H1 (cell line): ENCODE measurements around the gene FCN3. TPM values are rescaled to one million over a fixed set of nuclear protein-coding genes. Genes with fewer than 3 reads are reported as not detected.

Experiments
- CTCF ChIA-PET: fragments of 300-600 bp; sonication (Branson Sonifier 250); formaldehyde crosslinking; loops from one replicate; lab custom pipeline; 2021; ENCODE audit not compliant: partially characterized antibody; lab: Charles Lee
- POLR2A ChIA-PET: fragments of 300-600 bp; sonication (Branson Sonifier 250); formaldehyde crosslinking; loops from one replicate; lab custom pipeline; 2021; ENCODE audit warnings: inconsistent platforms; ENCODE audit not compliant: partially characterized antibody; lab: Charles Lee
- DNase-seq, 2 experiments: peaks; one replicate each; pipeline versions ENCODE4 v3.0.0 to v3.0.0-alpha.2; 2010 to 2022; ENCODE audit warnings: low spot score in 2 of 2, low read depth in 1 of 2, mixed read lengths in 1 of 2
- FAIRE-seq: peaks from 2 replicates; lab custom pipeline; 2011; peaks lifted over from hg19 to GRCh38; lab: Jason Lieb, UNC
- H2AFZ ChIP-seq: 2 replicates; pipeline ENCODE4 v1.8.1; 2012; ENCODE audit warnings: low read length, inconsistent platforms
- H2AK5ac ChIP-seq: 2 replicates; pipeline ENCODE4 v1.6.1; 2013; ENCODE audit warnings: low read depth, low read length
- H2BK120ac ChIP-seq: replicated peaks from 2 replicates; pipeline ENCODE3; 2013; ENCODE audit warnings: low read depth, low read length, inconsistent platforms
- H2BK12ac ChIP-seq: 2 replicates; pipeline ENCODE4 v1.6.1; 2013; ENCODE audit warnings: low read depth, low read length
- H2BK15ac ChIP-seq: 2 replicates; pipeline ENCODE4 v1.6.1; 2013; ENCODE audit warnings: low read length
- H2BK20ac ChIP-seq: 2 replicates; pipeline ENCODE4 v1.6.1; 2013; ENCODE audit warnings: low read length
- H2BK5ac ChIP-seq: 2 replicates; pipeline ENCODE4 v1.6.1; 2013; ENCODE audit warnings: low read depth, low read length
- H3K14ac ChIP-seq: 2 replicates; pipeline ENCODE4 v1.6.1; 2013; ENCODE audit warnings: inconsistent platforms; ENCODE audit not compliant: insufficient read length
- H3K18ac ChIP-seq: 2 replicates; pipeline ENCODE4 v1.6.1; 2013; ENCODE audit warnings: low read length; ENCODE audit errors: extremely low read depth
- H3K23ac ChIP-seq: 2 replicates; pipeline ENCODE4 v1.6.1; 2013; ENCODE audit warnings: inconsistent platforms; ENCODE audit not compliant: insufficient read length
- H3K23me2 ChIP-seq: 2 replicates; pipeline ENCODE4 v1.6.1; 2013; ENCODE audit warnings: low read depth, low read length
- H3K27ac ChIP-seq: 2 replicates; pipeline ENCODE4 v1.6.1; 2011; ENCODE audit warnings: low read depth, low read length, inconsistent platforms
- H3K27me3 ChIP-seq, 4 experiments: replicated peaks in 1 of 4; 1 replicate in 1 of 4; 2 replicates in 3 of 4; pipeline versions ENCODE4 v1.6.1 to v1.8.1; 2011 to 2013; ENCODE audit warnings: low read length in 3 of 4, mild to moderate bottlenecking in 3 of 4, inconsistent platforms in 2 of 4, mixed read lengths in 2 of 4, moderate library complexity in 1 of 4; ENCODE audit not compliant: control insufficient read depth in 3 of 4, insufficient read depth in 3 of 4; ENCODE audit errors: extremely low read depth in 1 of 4
- H3K36me3 ChIP-seq, 4 experiments: 2 replicates each; pipeline versions ENCODE4 v1.6.1 to v1.8.1; 2011 to 2013; ENCODE audit warnings: mild to moderate bottlenecking in 4 of 4, low read length in 3 of 4, moderate library complexity in 2 of 4, control low read depth in 1 of 4, inconsistent platforms in 1 of 4; ENCODE audit not compliant: insufficient read depth in 4 of 4, control insufficient read depth in 2 of 4
- H3K4ac ChIP-seq: replicated peaks from 2 replicates; pipeline ENCODE3; 2013; ENCODE audit warnings: low read length, low read depth, mixed read lengths, inconsistent platforms; ENCODE audit not compliant: insufficient read length
- H3K4me1 ChIP-seq, 4 experiments: replicated peaks in 1 of 4; 1 replicate in 1 of 4; 2 replicates in 3 of 4; pipeline versions ENCODE4 v1.6.1 to v1.8.1; 2011 to 2013; ENCODE audit warnings: low read length in 3 of 4, inconsistent platforms in 2 of 4, mixed read lengths in 1 of 4; ENCODE audit not compliant: insufficient read depth in 4 of 4, control insufficient read depth in 3 of 4
- H3K4me2 ChIP-seq, 2 experiments: 2 replicates each; pipeline versions ENCODE4 v1.6.1 to v1.8.1; 2011 to 2013; ENCODE audit warnings: low read depth in 2 of 2, low read length in 2 of 2, control low read depth in 1 of 2, inconsistent platforms in 1 of 2, mild to moderate bottlenecking in 1 of 2; ENCODE audit not compliant: insufficient read depth in 1 of 2
- H3K4me3 ChIP-seq, 4 experiments: fragments of 200-600, 300-600 bp in 1 of 4; sonication (generic), shearing (Covaris generic), sonication (Bioruptor Twin) in 1 of 4; 2 replicates each; pipeline versions ENCODE4 v1.5.1 to v1.8.1; 2011 to 2016; ENCODE audit warnings: low read length in 4 of 4, low read depth in 3 of 4, control low read depth in 2 of 4, inconsistent platforms in 2 of 4, mild to moderate bottlenecking in 2 of 4, mixed read lengths in 1 of 4, moderate library complexity in 1 of 4; ENCODE audit not compliant: insufficient read depth in 2 of 4; ENCODE audit errors: extremely low read depth in 1 of 4
- H3K56ac ChIP-seq: replicated peaks from 2 replicates; pipeline ENCODE3; 2013; ENCODE audit warnings: low read depth, mild to moderate bottlenecking, mixed read lengths, low read length, inconsistent platforms; ENCODE audit not compliant: insufficient read length
- H3K79me1 ChIP-seq: 2 replicates; pipeline ENCODE4 v1.6.1; 2013; ENCODE audit warnings: low read depth, low read length, control low read depth
- H3K79me2 ChIP-seq, 2 experiments: 2 replicates each; pipeline versions ENCODE4 v1.6.1 to v1.8.1; 2012 to 2013; ENCODE audit warnings: low read length in 2 of 2, mild to moderate bottlenecking in 2 of 2, inconsistent platforms in 1 of 2; ENCODE audit not compliant: insufficient read depth in 2 of 2, control insufficient read depth in 1 of 2
- H3K9ac ChIP-seq, 4 experiments: replicated peaks in 1 of 4; 1 replicate in 1 of 4; 2 replicates in 3 of 4; pipeline versions ENCODE4 v1.6.1 to v1.8.1; 2011 to 2013; ENCODE audit warnings: low read depth in 3 of 4, low read length in 3 of 4, control low read depth in 2 of 4, mild to moderate bottlenecking in 2 of 4, moderate library complexity in 2 of 4, inconsistent platforms in 1 of 4; ENCODE audit errors: extremely low read depth in 1 of 4
- H3K9me3 ChIP-seq, 2 experiments: 2 replicates each; pipeline versions ENCODE4 v1.6.1 to v1.8.1; 2012 to 2013; ENCODE audit warnings: mild to moderate bottlenecking in 2 of 2, moderate library complexity in 2 of 2, control low read depth in 1 of 2, inconsistent platforms in 1 of 2, low read depth in 1 of 2, low read length in 1 of 2, mixed read lengths in 1 of 2; ENCODE audit not compliant: insufficient read depth in 2 of 2
- H4K20me1 ChIP-seq, 2 experiments: replicated peaks in 1 of 2; 2 replicates each; pipeline versions ENCODE3 to v1.8.1; 2011 to 2013; ENCODE audit warnings: inconsistent platforms in 2 of 2, low read length in 2 of 2, mild to moderate bottlenecking in 1 of 2; ENCODE audit not compliant: insufficient read depth in 2 of 2, control insufficient read depth in 1 of 2
- H4K5ac ChIP-seq: 2 replicates; pipeline ENCODE4 v1.6.1; 2013; ENCODE audit warnings: low read length, low read depth, mixed read lengths, inconsistent platforms; ENCODE audit not compliant: insufficient read length
- H4K8ac ChIP-seq: 2 replicates; pipeline ENCODE4 v1.8.0; 2013; ENCODE audit warnings: mild to moderate bottlenecking, moderate library complexity, low read length, inconsistent platforms; ENCODE audit not compliant: insufficient read depth; ENCODE audit errors: extremely low read depth
- H4K91ac ChIP-seq: replicated peaks from 2 replicates; pipeline ENCODE3; 2013; ENCODE audit warnings: low read length, mixed read lengths, inconsistent platforms; ENCODE audit not compliant: insufficient read length
- CREB1 ChIP-seq: IDR thresholded peaks from 2 replicates; pipeline ENCODE4 v1.6.1; 2012; ENCODE audit warnings: inconsistent platforms
- CTBP2 ChIP-seq: IDR thresholded peaks from 2 replicates; pipeline ENCODE4 v1.7.0; 2011; ENCODE audit warnings: borderline replicate concordance, mild to moderate bottlenecking, moderate library complexity, mixed read lengths, low read length; ENCODE audit not compliant: insufficient read depth, insufficient read length
- EZH2 ChIP-seq: fragments of 200-600 bp; sonication (generic); IDR thresholded peaks from 2 replicates; pipeline ENCODE4 v1.7.1; 2012; ENCODE audit warnings: low read depth, mild to moderate bottlenecking, moderate library complexity, low read length, inconsistent platforms; ENCODE audit not compliant: severe bottlenecking
- FOSL1 ChIP-seq: IDR thresholded peaks from 2 replicates; pipeline ENCODE4 v1.6.1; 2011; ENCODE audit warnings: mild to moderate bottlenecking, low read depth, low read length, moderate library complexity; ENCODE audit not compliant: insufficient read depth
- HDAC2 ChIP-seq, 2 experiments: fragments of 300-600 bp in 1 of 2; sonication (generic) in 1 of 2; IDR thresholded peaks; 2 replicates each; pipeline ENCODE4 v1.6.1; 2011 to 2012; ENCODE audit warnings: low read depth in 2 of 2, low read length in 2 of 2, mild to moderate bottlenecking in 2 of 2, moderate library complexity in 2 of 2, borderline replicate concordance in 1 of 2, inconsistent platforms in 1 of 2
- HDAC6 ChIP-seq: IDR thresholded peaks from one replicate; pipeline ENCODE4 v1.7.1; 2012; ENCODE audit warnings: low read depth, mild to moderate bottlenecking, inconsistent platforms, low read length, moderate library complexity
- NRF1 ChIP-seq: IDR thresholded peaks from 2 replicates; pipeline ENCODE4 v1.6.1; 2011; ENCODE audit warnings: mild to moderate bottlenecking, low read depth, low read length, improper control_type of control experiment
- POLR2A ChIP-seq, 2 experiments: IDR thresholded peaks; 1 replicate in 1 of 2; 2 replicates in 1 of 2; pipeline ENCODE4 v1.6.1; 2011; ENCODE audit warnings: low read depth in 2 of 2, low read length in 2 of 2, mild to moderate bottlenecking in 2 of 2; ENCODE audit errors: control extremely low read depth in 1 of 2
- POU5F1 ChIP-seq: IDR thresholded peaks from 2 replicates; pipeline ENCODE4 v1.6.1; 2011; ENCODE audit warnings: low read depth, mild to moderate bottlenecking, low read length, moderate library complexity
- SIN3A ChIP-seq, 2 experiments: IDR thresholded peaks in 1 of 2; conservative IDR thresholded peaks in 1 of 2; 2 replicates each; pipeline ENCODE4 v1.6.1; 2011 to 2012; ENCODE audit warnings: low read length in 2 of 2, improper control_type of control experiment in 1 of 2, low read depth in 1 of 2, mild to moderate bottlenecking in 1 of 2
- SIRT6 ChIP-seq: IDR thresholded peaks from one replicate; pipeline ENCODE4 v1.7.1; 2012; ENCODE audit warnings: low read length, inconsistent platforms
- SP1 ChIP-seq: IDR thresholded peaks from 2 replicates; pipeline ENCODE4 v1.6.1; 2011; ENCODE audit warnings: low read depth, low read length
- WGBS, 2 experiments: shearing (Covaris generic) in 1 of 2; methylation state at CpG; one replicate each; pipeline versions ENCODE4 v1.1.6 to v1.1.7; 2013 to 2015; ENCODE audit warnings: low lambda C conversion rate in 2 of 2, mixed read lengths in 2 of 2, inconsistent platforms in 1 of 2, low coverage in 1 of 2, missing lambda C conversion rate in 1 of 2; ENCODE audit not compliant: insufficient replicate concordance in 2 of 2, insufficient coverage in 1 of 2, insufficient read length in 1 of 2; ENCODE audit errors: extremely low coverage in 1 of 2, missing lambda C conversion rate in 1 of 2; 5-methylcytosine and 5-hydroxymethylcytosine counted together
- polyA plus RNA-seq, 7 experiments: library from polyadenylated mRNA; depleted of rRNA in 3 of 7; stranded (reverse) in 5 of 7; unstranded in 2 of 7; fragments of >200 nt in 5 of 7; fragments of 200-250 nt in 2 of 7; gene quantifications; 1 replicate in 5 of 7; 2 replicates in 1 of 7; 4 replicates in 1 of 7; pipeline versions ENCODE4 v1.2.1 to v1.2.3, GENCODE V29; 2011 to 2013; ENCODE audit warnings: missing spikeins in 2 of 7, mixed read lengths in 2 of 7
- total RNA-seq: library from RNA; stranded (reverse); fragmentation: NEBNext Ultra II Directional; extraction: Animal tissue kit (Norgen Biotek cat#: 25700); gene quantifications from 2 replicates; pipeline ENCODE4 v1.2.1, GENCODE V29; 2021

The FCN3 gene
- total and polyA plus RNA-seq, 2 of the 8 experiments (the other 6 are each of a cell fraction or from before 2014, with no cell fraction given): 0.30 to 0.57 TPM

DNA sequence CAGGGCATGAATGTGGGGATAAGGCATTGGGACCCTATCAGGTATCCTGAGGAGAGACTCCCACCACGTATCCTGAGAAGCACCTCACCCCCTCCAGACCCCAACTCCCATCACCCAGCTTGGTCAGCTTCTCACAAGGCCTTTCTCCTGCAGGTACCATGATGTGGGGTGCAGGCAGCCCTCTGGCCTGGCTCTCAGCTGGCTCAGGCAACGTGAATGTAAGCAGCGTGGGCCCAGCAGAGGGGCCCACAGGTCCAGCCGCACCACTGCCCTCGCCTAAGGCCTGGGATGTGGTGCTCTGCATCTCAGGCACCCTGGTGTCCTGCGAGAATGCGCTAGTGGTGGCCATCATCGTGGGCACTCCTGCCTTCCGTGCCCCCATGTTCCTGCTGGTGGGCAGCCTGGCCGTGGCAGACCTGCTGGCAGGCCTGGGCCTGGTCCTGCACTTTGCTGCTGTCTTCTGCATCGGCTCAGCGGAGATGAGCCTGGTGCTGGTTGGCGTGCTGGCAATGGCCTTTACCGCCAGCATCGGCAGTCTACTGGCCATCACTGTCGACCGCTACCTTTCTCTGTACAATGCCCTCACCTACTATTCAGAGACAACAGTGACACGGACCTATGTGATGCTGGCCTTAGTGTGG is 19.1 kb upstream of the FCN3 start:
- Histone ChIP-seq H4K91ac (no peak overlapping the region), H2BK15ac (peak overlapping the region; percentile 97; the same call in 1 of the 2 replicates), H3K4me1 (peaks cover 0 to 24% (median 15%) of the 10 kb centered on the region in 4 experiments; a peak in 6 of 7 replicates), H3K23me2 (peaks cover 13% of the 10 kb centered on the region), H4K5ac (no peak overlapping the region), H2AFZ (no peak overlapping the region), H3K79me2 (no peaks in the 10 kb centered on the region), H4K20me1 (peaks cover 2 to 6% of the 10 kb centered on the region in 2 experiments), H3K9me3 (no peaks in the 10 kb centered on the region), H2AK5ac (0 out of 2 replicates have a peak overlapping the region, but pooled peaks have one; percentile 29), H3K14ac (no peak overlapping the region), H3K36me3 (no peaks in the 10 kb centered on the region), H3K4me2 (peak overlapping the region; percentile 85 to 92; a peak in 3 of 4 replicates), H3K9ac (peak overlapping the region in 1 of 4 experiments; percentile 16; a peak in 3 of 7 replicates), H3K27ac (no peak overlapping the region), H2BK12ac (peak overlapping the region; percentile 1; the same call in 1 of the 2 replicates), H2BK20ac (no peak overlapping the region), H3K27me3 (no peaks in the 10 kb centered on the region), H4K8ac (no peak overlapping the region; the same call in 1 of the 2 replicates), H3K18ac (no peak overlapping the region; the same call in 1 of the 2 replicates), H3K4me3 (peak overlapping the region in 1 of 4 experiments; percentile 82; a peak in 4 of 8 replicates), H2BK5ac (0 out of 2 replicates have a peak overlapping the region, but pooled peaks have one; percentile 24), H3K23ac (no peak overlapping the region), H3K79me1 (no peaks in the 10 kb centered on the region), H3K4ac (no peak overlapping the region), H3K56ac (no peak overlapping the region), H2BK120ac (no peak overlapping the region)
- no peak for DNase-seq
- CTCF ChIA-PET: interaction anchor here (0.8 to 11.1 kb wide), 23 partner anchors 9 to 269 kb away, joined by 3 to 218 read pairs (median 4); partner anchors contain the start of genes CD164L2 and MAP3K6
- POLR2A ChIA-PET: interaction anchor here (0.9 to 1.4 kb wide), 6 partner anchors 8 to 214 kb away, joined by 3 to 5 read pairs (median 3); partner anchors contain the start of gene SYTL1
- FAIRE-seq: no peak
- 94% methylated on average over 18 of the region's 18 CpGs; no CpG with 5 or more reads in 1 of the 2 experiments for WGBS, 2 experiments
- TF ChIP-seq HDAC2 (IDR thresholded peaks at IDR 0.05; ENCODE audit: borderline replicate concordance in 1 of 2, low read depth in 2 of 2, low read length in 2 of 2) (no peak), CREB1 (no peak), NRF1 (no peak), POU5F1 (no peak), POLR2A (IDR thresholded peaks at IDR 0.05; ENCODE audit: control extremely low read depth in 1 of 2, low read depth in 2 of 2, low read length in 2 of 2) (no peak), SP1 (no peak), CTBP2 (no peak), SIRT6 (no peak), HDAC6 (no peak), SIN3A (conservative IDR thresholded peaks at IDR 0.05 in 1 of 2, IDR thresholded peaks at IDR 0.05 in 1 of 2; ENCODE audit: low read depth in 1 of 2, low read length in 2 of 2) (no peak), FOSL1 (no peak), EZH2 (no peak)
